ENCODE measurements around the gene TBL1X.

GRCh38 chrX:9500584-9500983, 35.7 kb downstream of the TBL1X start:
- TF ChIP-seq CTCF (optimal IDR thresholded peaks at IDR 0.05 in 1 of 3, IDR thresholded peaks at IDR 0.05 in 1 of 3, conservative IDR thresholded peaks at IDR 0.05 in 1 of 3; ENCODE audit: extremely low read depth in 1 of 3, insufficient read depth in 2 of 3, low read length in 3 of 3) (no peak), EZH2 (IDR thresholded peaks at IDR 0.05; ENCODE audit: low read length) (no peak)

Measured in keratinocyte (primary cell).